ENCODE measurements around the gene AKNA. TPM values are rescaled to one million over a fixed set of nuclear protein-coding genes. Genes with fewer than 3 reads are reported as not detected.

Gene AKNA
- total and polyA plus RNA-seq, 2 experiments from 2014 or later: 6.6 to 13.8 TPM

DNA sequence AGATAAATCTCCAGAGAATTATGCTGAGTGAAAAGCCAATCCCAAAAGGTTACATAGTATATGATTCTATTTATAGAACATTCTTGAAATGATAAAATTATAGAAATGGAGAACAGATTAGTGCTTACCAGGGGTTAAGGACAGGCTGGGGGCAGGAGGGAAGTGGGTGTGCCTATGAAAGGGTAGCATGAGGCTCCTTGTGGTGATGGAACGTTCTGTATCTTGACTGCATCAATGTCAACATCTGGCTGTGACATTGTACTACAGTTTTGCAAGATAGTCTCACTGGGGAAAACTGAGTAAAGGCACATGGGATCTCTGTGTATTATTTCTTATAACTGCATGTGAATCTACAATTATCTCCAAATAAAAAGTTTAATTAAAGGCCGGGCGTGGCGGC, 35.9 kb downstream of the AKNA start:
- WGBS (ENCODE audit: low lambda C conversion rate, missing lambda C conversion rate): 86% methylated on average over 4 of the region's 4 CpGs
- TF ChIP-seq EZH2phosphoT487 (IDR thresholded peaks at IDR 0.05; ENCODE audit: low read depth, severe bottlenecking, unreplicated experiment) (no peak), EZH2 (IDR thresholded peaks at IDR 0.05; ENCODE audit: borderline replicate concordance) (no peak)
- TF ChIP-seq, protein P1, sequence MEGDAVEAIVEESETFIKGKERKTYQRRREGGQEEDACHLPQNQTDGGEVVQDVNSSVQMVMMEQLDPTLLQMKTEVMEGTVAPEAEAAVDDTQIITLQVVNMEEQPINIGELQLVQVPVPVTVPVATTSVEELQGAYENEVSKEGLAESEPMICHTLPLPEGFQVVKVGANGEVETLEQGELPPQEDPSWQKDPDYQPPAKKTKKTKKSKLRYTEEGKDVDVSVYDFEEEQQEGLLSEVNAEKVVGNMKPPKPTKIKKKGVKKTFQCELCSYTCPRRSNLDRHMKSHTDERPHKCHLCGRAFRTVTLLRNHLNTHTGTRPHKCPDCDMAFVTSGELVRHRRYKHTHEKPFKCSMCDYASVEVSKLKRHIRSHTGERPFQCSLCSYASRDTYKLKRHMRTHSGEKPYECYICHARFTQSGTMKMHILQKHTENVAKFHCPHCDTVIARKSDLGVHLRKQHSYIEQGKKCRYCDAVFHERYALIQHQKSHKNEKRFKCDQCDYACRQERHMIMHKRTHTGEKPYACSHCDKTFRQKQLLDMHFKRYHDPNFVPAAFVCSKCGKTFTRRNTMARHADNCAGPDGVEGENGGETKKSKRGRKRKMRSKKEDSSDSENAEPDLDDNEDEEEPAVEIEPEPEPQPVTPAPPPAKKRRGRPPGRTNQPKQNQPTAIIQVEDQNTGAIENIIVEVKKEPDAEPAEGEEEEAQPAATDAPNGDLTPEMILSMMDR (IDR thresholded peaks at IDR 0.05; ENCODE audit: poor library complexity): no peak

DNA sequence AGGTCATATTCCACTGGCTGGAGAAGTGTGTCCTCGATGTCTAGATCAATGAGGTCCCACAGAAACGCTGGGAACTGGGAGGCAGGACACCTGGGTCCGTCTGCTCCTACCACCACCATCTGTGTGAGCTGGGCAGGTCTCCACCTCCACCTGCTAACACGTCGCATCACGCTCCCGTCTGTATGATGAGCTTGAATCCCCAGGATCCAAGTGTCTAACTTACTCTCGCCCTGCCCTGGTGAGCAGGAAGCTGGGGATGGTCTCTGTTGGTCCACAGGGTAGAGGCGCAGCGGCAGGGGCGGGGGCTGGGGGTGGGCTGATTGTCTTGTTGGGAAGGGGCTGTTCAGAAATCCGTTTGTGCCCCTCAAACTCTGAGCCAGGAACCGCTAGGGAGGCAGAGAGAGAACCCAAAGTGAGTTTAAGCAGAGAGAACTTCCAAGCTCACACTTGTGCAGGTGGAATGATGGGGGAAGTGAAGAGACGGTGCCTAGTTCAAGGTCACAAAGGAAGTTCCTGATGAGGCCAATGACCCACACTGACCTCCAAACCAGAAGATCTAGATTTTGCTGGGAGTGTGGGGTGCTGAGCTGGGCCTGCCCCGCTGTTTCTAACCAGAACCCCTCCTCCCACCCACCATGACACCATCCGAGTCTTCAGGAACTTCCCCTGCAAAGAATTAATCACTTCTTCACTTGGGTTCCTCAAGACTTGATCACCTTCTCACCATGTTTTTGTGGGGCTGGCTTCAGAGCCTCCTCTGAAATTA, 37.0 kb downstream of the AKNA start:
- Histone ChIP-seq H3K36me3 (replicated peaks; ENCODE audit: insufficient read depth, low read depth) (no peaks in the 10 kb centered on the region), H3K9me2 (replicated peaks; ENCODE audit: insufficient read depth) (no peaks in the 10 kb centered on the region), H3K27me3 (no peaks in the 10 kb centered on the region), H3K4me2 (no peak overlapping the region), H4K20me1 (ENCODE audit: insufficient read depth, poor library complexity, severe bottlenecking) (no peaks in the 10 kb centered on the region), H3K27ac (no peak overlapping the region), H3K4me1 (ENCODE audit: insufficient read depth) (peaks cover 13% of the 10 kb centered on the region), H3K9me3 (ENCODE audit: low read depth) (no peaks in the 10 kb centered on the region), H3K4me3 (no peak overlapping the region), H2AFZ (no peak overlapping the region), H3K79me2 (no peaks in the 10 kb centered on the region)
- no peak for DNase-seq (ENCODE audit: low spot score)
- TF ChIP-seq EZH2 (IDR thresholded peaks at IDR 0.05; ENCODE audit: borderline replicate concordance) (no peak), EZH2phosphoT487 (IDR thresholded peaks at IDR 0.05; ENCODE audit: low read depth, severe bottlenecking, unreplicated experiment) (no peak)
- TF ChIP-seq, protein P1 (IDR thresholded peaks at IDR 0.05; ENCODE audit: poor library complexity): no peak
- WGBS (ENCODE audit: low lambda C conversion rate, missing lambda C conversion rate): 96% methylated on average over 16 of the region's 16 CpGs

More for the DNA sequence above, 35.9 kb downstream of the AKNA start:
- no peaks in the 10 kb centered on the region for H3K79me2 ChIP-seq
- no peaks in the 10 kb centered on the region for H3K9me2 ChIP-seq (replicated peaks; ENCODE audit: insufficient read depth)
- no peaks in the 10 kb centered on the region for H3K36me3 ChIP-seq (replicated peaks; ENCODE audit: insufficient read depth, low read depth)
- H4K20me1 ChIP-seq (ENCODE audit: insufficient read depth, poor library complexity, severe bottlenecking): no peaks in the 10 kb centered on the region
- no peak overlapping the region for H3K27ac ChIP-seq
- DNase-seq (ENCODE audit: low spot score): no peak
- no peaks in the 10 kb centered on the region for H3K27me3 ChIP-seq
- no peaks in the 10 kb centered on the region for H3K9me3 ChIP-seq (ENCODE audit: low read depth)
- no peak overlapping the region for H3K4me3 ChIP-seq
- H3K4me1 ChIP-seq (ENCODE audit: insufficient read depth): peaks cover 13% of the 10 kb centered on the region
- no peak overlapping the region for H2AFZ ChIP-seq
- no peak overlapping the region for H3K4me2 ChIP-seq

DNA sequence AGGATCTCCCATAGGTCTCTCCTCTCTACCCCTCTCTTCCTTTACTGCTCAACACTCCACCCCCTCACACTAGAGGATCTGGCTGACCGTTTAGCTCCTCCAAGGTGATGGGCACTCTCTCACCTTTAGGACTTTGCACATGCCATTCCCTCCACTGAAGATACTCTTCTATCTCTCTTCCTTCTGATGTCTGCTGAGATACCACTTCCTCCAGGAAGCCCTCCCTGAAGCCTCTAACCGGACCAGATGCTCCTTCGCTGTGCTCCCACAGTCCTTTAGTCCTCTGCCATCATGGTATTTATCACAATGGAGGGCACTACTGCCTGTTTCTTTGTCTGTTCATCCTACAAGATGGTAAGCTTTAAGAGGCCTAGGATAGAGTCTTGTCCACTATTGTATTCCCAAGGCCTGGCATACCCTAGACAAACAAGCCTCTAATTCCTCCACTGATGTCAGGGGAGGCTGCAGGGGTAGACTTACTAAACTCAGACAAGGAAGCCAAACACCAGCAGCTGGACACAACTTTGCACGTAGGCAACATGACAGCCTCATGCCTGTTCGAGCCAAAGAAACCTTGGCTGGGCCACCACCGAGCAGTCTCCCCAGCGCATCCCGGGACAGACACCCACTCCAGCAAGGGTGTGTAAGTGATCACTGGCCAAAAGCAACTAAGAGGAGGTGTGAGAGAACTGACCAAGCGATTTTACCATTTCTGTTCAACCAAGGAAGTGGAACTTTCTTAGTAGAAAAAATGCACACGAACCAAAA, 37.9 kb downstream of the AKNA start:
- Histone ChIP-seq H3K27ac (peak overlapping the region; percentile 44), H3K9me3 (ENCODE audit: low read depth) (no peaks in the 10 kb centered on the region), H3K4me1 (ENCODE audit: insufficient read depth) (peaks cover 13% of the 10 kb centered on the region), H3K79me2 (no peaks in the 10 kb centered on the region), H3K4me3 (no peak overlapping the region), H4K20me1 (ENCODE audit: insufficient read depth, poor library complexity, severe bottlenecking) (no peaks in the 10 kb centered on the region), H3K36me3 (replicated peaks; ENCODE audit: insufficient read depth, low read depth) (no peaks in the 10 kb centered on the region), H2AFZ (no peak overlapping the region), H3K27me3 (no peaks in the 10 kb centered on the region), H3K4me2 (no peak overlapping the region), H3K9me2 (replicated peaks; ENCODE audit: insufficient read depth) (no peaks in the 10 kb centered on the region)
- 91% methylated on average over 10 of the region's 10 CpGs for WGBS (ENCODE audit: low lambda C conversion rate, missing lambda C conversion rate)
- TF ChIP-seq, protein P1 (IDR thresholded peaks at IDR 0.05; ENCODE audit: poor library complexity): no peak
- no peak for TF ChIP-seq EZH2phosphoT487 (IDR thresholded peaks at IDR 0.05; ENCODE audit: low read depth, severe bottlenecking, unreplicated experiment)
- no peak for TF ChIP-seq EZH2 (IDR thresholded peaks at IDR 0.05; ENCODE audit: borderline replicate concordance)
- no peak for DNase-seq (ENCODE audit: low spot score)

All from hepatocyte (in vitro differentiated cells).